ENCODE data around the gene CNOT6L.
A peak's percentile ranks its signal among the peaks of the same experiment; 100 is the strongest.
"Not testable (repeated sequence)": the region's sequence is repeated elsewhere in the genome, so short reads cannot be mapped to it uniquely, and the experiment has no call there.

CNOT6L gene

DNA sequence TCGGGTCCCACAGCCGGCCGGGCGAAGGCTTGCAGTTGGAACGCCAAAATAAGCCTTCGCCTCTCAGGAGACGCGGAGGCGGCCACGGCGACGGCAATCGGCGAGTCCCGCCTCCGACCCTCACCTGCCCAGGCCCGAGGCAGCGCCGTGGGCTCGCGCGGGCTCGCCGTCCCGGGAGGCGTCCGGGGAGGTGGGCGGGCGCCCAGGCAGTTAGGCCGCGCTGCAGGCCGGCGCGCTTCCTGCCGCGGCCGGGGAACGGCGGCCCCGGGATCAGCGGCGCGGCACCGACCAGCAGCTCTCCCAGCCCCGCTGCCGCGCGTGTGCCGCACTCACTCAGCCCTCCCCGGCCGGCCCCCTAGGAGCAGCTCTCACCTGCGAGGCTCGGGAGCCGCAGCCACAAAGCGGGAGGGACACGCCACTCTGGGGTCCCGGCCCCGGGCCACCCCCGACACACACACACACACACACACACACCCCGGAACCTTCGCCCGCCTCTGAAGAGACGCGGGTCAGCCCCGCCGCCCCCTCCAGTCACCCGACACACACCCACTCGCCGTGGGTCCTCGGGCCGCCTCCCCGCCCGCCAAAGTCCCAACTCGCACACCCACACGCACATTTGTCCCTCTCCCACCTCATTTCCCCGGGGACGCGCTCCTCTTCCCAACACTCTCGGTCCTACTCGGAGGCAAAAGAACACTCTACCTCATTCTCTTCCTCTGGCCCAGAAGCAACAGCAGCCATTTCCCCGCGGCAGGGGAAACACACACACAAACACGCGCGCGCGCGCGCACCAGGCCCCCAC, at the start of gene CNOT6L:
Gene CNOT6L (minus strand): TSS at position 767 of the 802 bp plus-strand sequence. CDS start 60 bp downstream, at position 707.
- DNase-seq = peak; percentile 54 to 95 (median 57)

GRCh38 chr4:77865259-77865658, 46.1 kb upstream of the CNOT6L start:
- DNase-seq = no peak

DNA sequence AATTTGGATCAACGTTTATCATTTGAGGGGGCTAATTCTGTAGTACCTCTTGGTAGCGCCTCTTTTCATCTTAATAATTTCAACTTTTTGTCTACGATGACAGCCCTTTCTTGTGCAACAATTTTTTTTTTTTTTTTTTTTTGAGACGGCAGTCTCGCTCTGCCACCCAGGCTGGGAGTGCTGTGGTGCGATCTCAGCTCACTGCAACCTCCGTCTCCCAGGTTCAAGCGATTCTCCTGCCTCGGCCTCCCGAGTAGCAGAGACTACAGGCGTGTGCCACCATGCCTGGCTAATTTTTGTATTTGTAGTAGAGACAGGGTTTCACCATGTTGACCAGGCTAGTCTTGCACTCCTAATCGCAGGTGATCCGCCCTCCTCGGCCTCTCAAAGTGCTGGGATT, 44.2 kb upstream of the CNOT6L start:
- not testable (repeated sequence) for DNase-seq

DNA sequence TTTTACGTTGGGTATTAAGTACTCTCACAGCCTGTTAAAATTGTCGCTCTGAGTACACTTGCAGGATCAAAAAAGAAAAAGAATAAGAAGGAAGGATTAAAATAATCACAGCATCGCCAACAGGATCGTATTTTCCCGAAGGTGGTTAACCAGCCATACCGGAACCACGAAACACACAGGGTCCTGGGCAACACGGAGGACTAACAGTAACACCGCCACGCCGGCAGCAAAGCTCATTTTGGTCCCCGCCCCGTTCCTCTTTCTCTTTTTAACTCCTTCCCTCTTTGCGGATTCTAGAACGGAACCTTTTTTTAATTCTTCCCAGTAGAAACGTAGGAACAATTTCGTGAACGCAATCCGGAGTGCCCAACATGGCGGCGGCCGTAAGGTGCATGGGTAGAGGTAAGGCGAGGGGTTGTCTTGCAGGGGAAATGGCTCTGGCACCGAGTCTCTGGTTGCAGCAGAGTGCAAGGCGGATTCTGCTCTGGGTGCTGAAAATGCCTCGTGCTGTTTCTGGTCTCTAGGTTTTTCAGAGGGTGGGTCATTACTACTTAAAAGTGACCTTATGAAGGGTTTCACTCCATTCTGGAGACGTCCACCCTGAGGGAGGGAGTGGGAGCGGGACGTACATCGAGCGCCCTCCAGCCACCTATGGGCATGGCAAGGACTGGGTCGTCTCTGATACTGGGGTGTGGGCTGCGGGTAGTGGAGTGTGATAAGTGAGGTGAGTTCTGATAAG, 43.5 kb upstream of the CNOT6L start, which contains the start of gene MRPL1:
Gene MRPL1 (plus strand): TSS at position 353 of the 739 bp plus-strand sequence. CDS start 19 bp downstream, at position 372.
- peak; percentile 94 to 97 (median 96) for DNase-seq

DNA sequence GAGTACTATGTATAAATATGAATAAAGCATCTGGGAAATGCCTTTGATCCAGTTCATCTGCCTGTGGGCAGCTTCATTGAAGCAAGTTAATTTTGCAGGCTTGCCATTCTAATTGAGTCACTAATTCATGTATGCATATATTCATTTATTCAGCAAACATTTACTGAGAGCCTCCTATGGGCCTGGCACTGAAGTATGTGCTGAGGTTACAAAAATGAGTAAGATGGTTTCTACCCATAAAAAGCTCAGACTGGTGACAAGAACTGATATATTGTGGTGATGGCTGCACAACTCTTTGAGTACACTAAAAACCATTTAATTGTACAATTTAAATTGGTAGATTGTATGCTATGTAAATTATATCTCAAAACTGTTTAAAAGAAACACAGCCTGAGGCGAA, 42.3 kb upstream of the CNOT6L start:
- no peak for DNase-seq

DNA sequence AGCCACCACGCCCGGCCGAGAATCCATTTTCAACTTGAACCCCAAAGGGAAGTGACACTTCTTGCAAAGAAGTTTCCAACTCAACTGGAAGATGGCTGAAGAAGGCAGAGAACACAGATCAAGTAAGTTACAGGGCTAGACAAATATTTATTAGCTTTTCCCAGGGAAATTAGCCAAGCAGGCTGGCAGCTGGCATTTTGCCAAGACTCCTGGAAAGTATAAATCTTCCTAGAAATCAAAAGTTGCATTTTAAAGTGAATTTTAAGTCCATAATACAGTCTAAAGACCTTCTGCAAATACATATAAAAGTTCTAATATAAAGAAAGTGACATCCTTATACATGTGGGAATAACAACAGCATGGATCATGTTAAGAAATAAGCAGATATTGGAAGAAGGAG, 40.1 kb upstream of the CNOT6L start:
- DNase-seq = no peak

DNA sequence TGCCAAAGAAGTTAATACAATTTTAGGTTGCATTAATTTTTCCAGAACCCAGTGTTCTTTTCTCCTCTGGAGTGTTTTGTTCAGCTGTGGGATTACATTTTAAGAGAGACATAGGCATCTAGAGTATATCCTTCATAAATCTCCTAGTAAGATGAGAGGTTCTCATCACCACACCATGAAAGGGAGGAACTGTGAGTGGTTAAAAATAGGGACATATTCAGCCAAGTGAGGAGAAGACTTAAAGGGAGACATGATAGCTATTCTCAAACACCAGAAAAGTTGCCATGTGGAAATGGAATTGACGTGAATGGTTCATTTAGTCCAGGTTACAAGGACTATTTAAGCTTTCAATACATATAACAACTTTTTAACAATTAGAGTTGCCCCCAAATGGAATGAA, 37.0 kb upstream of the CNOT6L start:
- DNase-seq = no peak

- DNase-seq = peak; percentile 64 to 80 (median 79)
Measured at GRCh38 chr4:77854431-77855111, 35.4 kb upstream of the CNOT6L start.

GRCh38 chr4:77852892-77853495, 33.8 kb upstream of the CNOT6L start:
- peak; percentile 54 to 66 (median 55) for DNase-seq

GRCh38 chr4:77849278-77849965, 30.3 kb upstream of the CNOT6L start:
- DNase-seq = no peak

GRCh38 chr4:77848508-77848907, 29.3 kb upstream of the CNOT6L start:
- DNase-seq = peak in 1 of 3 donors; percentile 24

- no peak for DNase-seq
Measured at GRCh38 chr4:77845929-77846328, 26.8 kb upstream of the CNOT6L start.

- no peak for DNase-seq
Measured at GRCh38 chr4:77845400-77845799, 26.2 kb upstream of the CNOT6L start.

GRCh38 chr4:77844363-77844762, 25.2 kb upstream of the CNOT6L start:
- DNase-seq = no peak

DNA sequence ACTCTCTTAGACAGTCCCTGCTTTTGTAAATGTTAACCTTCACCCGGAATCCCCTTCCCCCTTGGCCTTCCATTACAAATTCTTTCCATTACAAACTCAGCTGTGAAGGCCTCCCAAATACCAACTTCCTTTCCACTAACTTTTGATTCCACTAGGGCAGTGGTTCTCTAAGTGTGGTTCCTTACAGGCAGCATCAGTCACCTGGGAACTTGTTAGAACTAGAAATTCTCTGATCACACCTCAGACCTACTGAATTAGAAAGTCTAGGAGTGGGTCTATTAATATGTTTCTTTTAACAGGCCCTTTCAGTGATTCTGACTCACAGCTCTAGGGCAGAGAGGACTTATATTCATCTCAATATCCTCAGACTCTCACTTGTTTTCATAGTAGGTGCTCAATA, 24.5 kb upstream of the CNOT6L start:
- no peak for DNase-seq

DNA sequence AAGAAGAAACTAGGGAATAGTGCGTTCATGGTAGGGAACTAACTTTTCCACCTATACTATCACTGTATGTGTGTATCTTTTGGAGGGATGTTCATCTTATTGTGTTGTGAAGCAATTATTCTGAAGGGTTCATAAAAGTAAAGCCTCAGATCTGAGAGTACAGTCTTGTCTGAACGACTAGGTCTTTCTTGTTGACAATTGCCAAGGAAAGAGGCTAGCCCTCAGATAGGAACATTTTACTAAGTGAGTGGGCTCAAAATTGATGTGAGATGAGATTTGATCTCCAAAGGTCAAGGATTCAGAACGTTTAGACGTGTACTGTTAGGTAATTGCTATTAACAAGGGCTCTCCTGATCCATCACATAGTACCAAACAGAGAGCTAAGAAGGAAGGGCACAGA, 15.2 kb upstream of the CNOT6L start:
- no peak for DNase-seq

- no peak for DNase-seq
Measured at GRCh38 chr4:77833126-77833724, 14.1 kb upstream of the CNOT6L start.

DNA sequence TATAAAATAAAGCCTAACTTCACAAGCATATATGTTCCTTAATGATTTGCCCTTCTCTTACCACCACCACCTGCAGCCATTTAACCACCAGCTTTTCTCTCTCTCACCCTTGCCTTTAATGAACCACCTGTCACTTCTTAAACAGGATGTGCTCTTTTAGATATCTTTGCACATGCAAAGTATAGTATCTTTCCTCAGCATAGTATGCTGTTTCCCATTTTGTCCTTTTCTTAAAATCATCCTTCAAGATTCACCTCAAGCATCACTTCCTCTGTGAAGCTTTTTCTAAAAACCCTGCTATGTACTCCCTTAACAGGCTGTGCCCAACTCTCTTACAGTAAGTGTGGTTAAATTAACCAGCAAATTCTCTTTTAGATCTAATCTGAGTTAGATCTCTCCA, 8.2 kb upstream of the CNOT6L start:
- DNase-seq = no peak

DNA sequence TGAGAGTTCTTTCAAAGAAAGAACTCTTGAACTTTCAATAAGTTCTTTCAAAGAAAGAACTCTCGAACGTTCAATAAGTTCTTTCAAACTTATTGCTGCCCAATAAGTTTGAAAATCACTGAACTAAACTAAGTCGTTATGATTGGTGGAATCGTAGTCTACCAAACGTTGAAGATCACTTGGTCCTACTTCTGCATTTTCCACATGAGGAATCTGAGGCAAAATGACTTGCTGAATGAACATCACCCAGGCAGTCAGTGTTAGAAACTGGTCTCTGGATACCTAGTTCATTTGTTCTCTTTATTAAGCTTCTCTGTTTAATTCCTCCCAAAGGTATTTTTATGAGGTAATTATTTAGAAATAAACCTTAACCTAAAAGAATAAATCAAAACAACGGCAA, 7.1 kb upstream of the CNOT6L start:
- DNase-seq = no peak

GRCh38 chr4:77821775-77822174, 2.6 kb upstream of the CNOT6L start:
- DNase-seq = peak; percentile 53 to 88 (median 74)

GRCh38 chr4:77820649-77821561, 1.7 kb upstream of the CNOT6L start:
- DNase-seq = peak; percentile 37 to 59 (median 42)
